ENCODE data around the gene CFAP20DC.

DNA sequence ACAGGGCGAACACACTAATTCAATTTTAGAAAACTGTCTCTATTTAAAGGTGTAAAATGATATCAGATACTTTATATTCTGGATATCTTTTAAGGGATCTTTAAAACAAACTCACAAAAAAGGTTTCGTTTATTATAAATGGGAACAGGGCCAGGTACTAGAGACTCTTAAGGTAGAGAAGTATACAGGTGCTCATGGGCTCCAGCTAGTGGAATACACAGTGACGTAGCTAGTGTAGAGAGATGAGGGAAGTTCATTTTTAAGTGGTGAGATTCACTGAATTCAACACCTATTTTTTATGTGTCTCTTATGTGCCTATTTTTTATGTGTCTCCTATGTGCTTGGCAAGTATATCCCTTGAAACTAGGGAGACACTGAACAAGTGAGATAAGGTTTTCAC is 250.6 kb downstream of the CFAP20DC start:
- TF ChIP-seq HDAC2 (IDR thresholded peaks at IDR 0.05; ENCODE audit: borderline replicate concordance in 1 of 2, low read depth in 2 of 2, low read length in 2 of 2): no peak
- TF ChIP-seq RFX5 (IDR thresholded peaks at IDR 0.05; ENCODE audit: borderline replicate concordance, low read depth, low read length): no peak
- TF ChIP-seq, protein P1, sequence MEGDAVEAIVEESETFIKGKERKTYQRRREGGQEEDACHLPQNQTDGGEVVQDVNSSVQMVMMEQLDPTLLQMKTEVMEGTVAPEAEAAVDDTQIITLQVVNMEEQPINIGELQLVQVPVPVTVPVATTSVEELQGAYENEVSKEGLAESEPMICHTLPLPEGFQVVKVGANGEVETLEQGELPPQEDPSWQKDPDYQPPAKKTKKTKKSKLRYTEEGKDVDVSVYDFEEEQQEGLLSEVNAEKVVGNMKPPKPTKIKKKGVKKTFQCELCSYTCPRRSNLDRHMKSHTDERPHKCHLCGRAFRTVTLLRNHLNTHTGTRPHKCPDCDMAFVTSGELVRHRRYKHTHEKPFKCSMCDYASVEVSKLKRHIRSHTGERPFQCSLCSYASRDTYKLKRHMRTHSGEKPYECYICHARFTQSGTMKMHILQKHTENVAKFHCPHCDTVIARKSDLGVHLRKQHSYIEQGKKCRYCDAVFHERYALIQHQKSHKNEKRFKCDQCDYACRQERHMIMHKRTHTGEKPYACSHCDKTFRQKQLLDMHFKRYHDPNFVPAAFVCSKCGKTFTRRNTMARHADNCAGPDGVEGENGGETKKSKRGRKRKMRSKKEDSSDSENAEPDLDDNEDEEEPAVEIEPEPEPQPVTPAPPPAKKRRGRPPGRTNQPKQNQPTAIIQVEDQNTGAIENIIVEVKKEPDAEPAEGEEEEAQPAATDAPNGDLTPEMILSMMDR (IDR thresholded peaks at IDR 0.05; ENCODE audit: control extremely low read depth in 1 of 3, insufficient read depth in 1 of 3, low read depth in 1 of 3, low read length in 3 of 3): no peak
- TF ChIP-seq JUN (IDR thresholded peaks at IDR 0.05; ENCODE audit: low read depth, low read length): no peak
- no peak for TF ChIP-seq EZH2 (IDR thresholded peaks at IDR 0.05; ENCODE audit: low read depth, low read length, severe bottlenecking)
- TF ChIP-seq POLR2AphosphoS5 (IDR thresholded peaks at IDR 0.05; ENCODE audit: low read depth, low read length): no peak
- no peak for TF ChIP-seq SIN3A (conservative IDR thresholded peaks at IDR 0.05 in 1 of 2, IDR thresholded peaks at IDR 0.05 in 1 of 2; ENCODE audit: low read depth in 1 of 2, low read length in 2 of 2)
- no peak for TF ChIP-seq YY1 (IDR thresholded peaks at IDR 0.05; ENCODE audit: low read depth, low read length)
- TF ChIP-seq SIX5 (IDR thresholded peaks at IDR 0.05; ENCODE audit: low read depth, low read length): no peak

Measured in H1 (cell line).